H9 (cell line): ENCODE measurements around the gene CNOT6. TPM values are rescaled to one million over a fixed set of nuclear protein-coding genes. Genes with fewer than 3 reads are reported as not detected.

Source experiments
- DNase-seq: peaks from one replicate; pipeline ENCODE4 v3.0.0-alpha.2; 2017
- H2AFZ ChIP-seq: one replicate; pipeline ENCODE4 v1.6.1; 2013; ENCODE audit warnings: mild to moderate bottlenecking, low read length, control low read depth, moderate library complexity
- H2AK5ac ChIP-seq: 2 replicates; pipeline ENCODE4 v1.6.1; 2013; ENCODE audit warnings: low read length, control low read depth, mixed read lengths; ENCODE audit not compliant: insufficient read length
- H2BK120ac ChIP-seq: one replicate; pipeline ENCODE4 v1.6.1; 2013; ENCODE audit warnings: low read depth, mild to moderate bottlenecking, low read length, control low read depth, inconsistent platforms; ENCODE audit not compliant: poor library complexity, severe bottlenecking
- H2BK12ac ChIP-seq: 2 replicates; pipeline ENCODE4 v1.6.1; 2013; ENCODE audit warnings: low read length, control low read depth, mixed read lengths, low read depth; ENCODE audit not compliant: insufficient read length
- H2BK15ac ChIP-seq: 2 replicates; pipeline ENCODE4 v1.6.1; 2013; ENCODE audit warnings: low read depth, low read length, control low read depth
- H2BK20ac ChIP-seq: one replicate; pipeline ENCODE4 v1.6.1; 2013; ENCODE audit warnings: low read depth, mild to moderate bottlenecking, low read length, control low read depth, inconsistent platforms; ENCODE audit not compliant: poor library complexity, severe bottlenecking
- H2BK5ac ChIP-seq: 2 replicates; pipeline ENCODE4 v1.6.1; 2013; ENCODE audit warnings: low read length, control low read depth, mixed read lengths; ENCODE audit not compliant: insufficient read length
- H3K14ac ChIP-seq: 2 replicates; pipeline ENCODE4 v1.6.1; 2013; ENCODE audit warnings: low read length, control low read depth; ENCODE audit not compliant: insufficient read depth
- H3K18ac ChIP-seq: 2 replicates; pipeline ENCODE4 v1.6.1; 2013; ENCODE audit warnings: low read depth, mild to moderate bottlenecking, mixed read lengths, low read length, control low read depth; ENCODE audit not compliant: insufficient read length
- H3K23ac ChIP-seq: 2 replicates; pipeline ENCODE4 v1.6.1; 2013; ENCODE audit warnings: low read length, control low read depth, mixed read lengths, low read depth; ENCODE audit not compliant: insufficient read length
- H3K23me2 ChIP-seq: 2 replicates; pipeline ENCODE4 v1.6.1; 2013; ENCODE audit warnings: low read depth, mild to moderate bottlenecking, mixed read lengths, low read length, control low read depth; ENCODE audit not compliant: insufficient read length, poor library complexity, severe bottlenecking
- H3K27ac ChIP-seq: 2 replicates; pipeline ENCODE4 v1.5.1; 2013; ENCODE audit warnings: low read length, control low read depth, mixed read lengths, low read depth; ENCODE audit not compliant: insufficient read length
- H3K27me3 ChIP-seq: 2 replicates; pipeline ENCODE4 v1.6.1; 2013; ENCODE audit warnings: low read length, control low read depth, inconsistent platforms; ENCODE audit not compliant: insufficient read depth
- H3K4ac ChIP-seq: 2 replicates; pipeline ENCODE4 v1.6.1; 2013; ENCODE audit warnings: low read depth, mild to moderate bottlenecking, control low read depth, inconsistent platforms, low read length, moderate library complexity
- H3K4me1 ChIP-seq: 2 replicates; pipeline ENCODE4 v1.6.1; 2013; ENCODE audit warnings: low read length, control low read depth, inconsistent platforms; ENCODE audit not compliant: insufficient read depth
- H3K4me2 ChIP-seq: 2 replicates; pipeline ENCODE4 v1.6.1; 2013; ENCODE audit warnings: low read length, control low read depth, mixed read lengths; ENCODE audit not compliant: insufficient read length, insufficient read depth
- H3K56ac ChIP-seq: 2 replicates; pipeline ENCODE4 v1.6.1; 2013; ENCODE audit warnings: low read depth, mild to moderate bottlenecking, mixed read lengths, low read length, control low read depth; ENCODE audit not compliant: insufficient read length
- H3K79me1 ChIP-seq: 2 replicates; pipeline ENCODE4 v1.6.1; 2013; ENCODE audit warnings: low read depth, mild to moderate bottlenecking, moderate library complexity, low read length, control low read depth, inconsistent platforms; ENCODE audit not compliant: insufficient read depth, poor library complexity, severe bottlenecking
- H3K79me2 ChIP-seq: 2 replicates; pipeline ENCODE4 v1.6.1; 2013; ENCODE audit warnings: low read length, control low read depth, inconsistent platforms; ENCODE audit not compliant: insufficient read depth
- H3K9ac ChIP-seq: 2 replicates; pipeline ENCODE4 v1.6.1; 2013; ENCODE audit warnings: low read length, control low read depth, mixed read lengths; ENCODE audit not compliant: insufficient read length; ENCODE audit errors: extremely low read depth
- H3K9me3 ChIP-seq: one replicate; pipeline ENCODE4 v1.6.1; 2013; ENCODE audit warnings: low read depth, low read length, inconsistent platforms; ENCODE audit not compliant: control insufficient read depth
- H3T11ph ChIP-seq: one replicate; pipeline ENCODE4 v1.6.1; 2013; ENCODE audit warnings: mild to moderate bottlenecking, low read length, control low read depth, inconsistent platforms
- H4K20me1 ChIP-seq: one replicate; pipeline ENCODE4 v1.6.1; 2013; ENCODE audit not compliant: control insufficient read depth, insufficient read length, insufficient read depth
- H4K5ac ChIP-seq: 2 replicates; pipeline ENCODE4 v1.6.1; 2013; ENCODE audit warnings: low read depth, mild to moderate bottlenecking, mixed read lengths, low read length, control low read depth; ENCODE audit not compliant: insufficient read length
- H4K8ac ChIP-seq: replicated peaks from 2 replicates; pipeline ENCODE4 v1.6.1; 2013; ENCODE audit warnings: low read length, control low read depth, mixed read lengths, low read depth; ENCODE audit not compliant: insufficient read length
- H4K91ac ChIP-seq: 2 replicates; pipeline ENCODE4 v1.6.1; 2013; ENCODE audit warnings: low read depth, mild to moderate bottlenecking, moderate library complexity, mixed read lengths, low read length, control low read depth; ENCODE audit not compliant: insufficient read length
- H3K27ac Mint-ChIP-seq, 3 experiments: 2 replicates in 2 of 3; 3 replicates in 1 of 3; pipeline ENCODE4 v1.8.0; 2020 to 2021; ENCODE audit warnings: mixed read lengths in 3 of 3, mild to moderate bottlenecking in 1 of 3, moderate library complexity in 1 of 3
- H3K27me3 Mint-ChIP-seq: 2 replicates; pipeline ENCODE4 v1.8.0; 2021; ENCODE audit warnings: low read depth, mild to moderate bottlenecking, moderate library complexity, mixed read lengths
- H3K36me3 Mint-ChIP-seq, 3 experiments: 2 replicates in 2 of 3; 3 replicates in 1 of 3; pipeline ENCODE4 v1.8.0; 2020 to 2021; ENCODE audit warnings: low read depth in 3 of 3, mixed read lengths in 3 of 3; ENCODE audit not compliant: insufficient read depth in 1 of 3
- H3K4me1 Mint-ChIP-seq, 2 experiments: 2 replicates each; pipeline ENCODE4 v1.8.0; 2020; ENCODE audit warnings: mixed read lengths in 2 of 2
- H3K4me3 Mint-ChIP-seq, 2 experiments: 2 replicates in 1 of 2; 3 replicates in 1 of 2; pipeline ENCODE4 v1.8.0; 2020 to 2021; ENCODE audit warnings: mild to moderate bottlenecking in 2 of 2, mixed read lengths in 2 of 2, moderate library complexity in 1 of 2
- H3K9me3 Mint-ChIP-seq, 2 experiments: 2 replicates in 1 of 2; 3 replicates in 1 of 2; pipeline ENCODE4 v1.8.0; 2020; ENCODE audit warnings: mild to moderate bottlenecking in 2 of 2, mixed read lengths in 2 of 2, moderate library complexity in 1 of 2
- WGBS: extraction: QIAGEN DNeasy Blood & Tissue Kit; methylation state at CpG from one replicate; pipeline ENCODE4 v1.1.7; 2013; ENCODE audit warnings: missing lambda C conversion rate, low lambda C conversion rate, mixed read lengths; ENCODE audit not compliant: insufficient read length; ENCODE audit errors: extremely low coverage; 5-methylcytosine and 5-hydroxymethylcytosine counted together
- total RNA-seq: library from RNA; stranded (reverse); gene quantifications from 2 replicates; pipeline ENCODE4 v1.2.1, GENCODE V29; 2021
- TF ChIP-seq, protein P1 (sequence below): fragments of 200-600 bp; sonication (generic); conservative IDR thresholded peaks from 3 replicates; pipeline ENCODE4 v1.8.0; 2021; ENCODE audit warnings: antibody characterized with exemption, mild to moderate bottlenecking

Gene CNOT6
- total RNA-seq, 1 experiment from 2014 or later: 45.0 TPM

GRCh38 chr5:180521101-180521500 is 26.9 kb downstream of the CNOT6 start:
- Histone ChIP-seq H2BK120ac (no peak overlapping the region), H3K4ac (no peak overlapping the region), H3K79me1 (peaks cover 5% of the 10 kb centered on the region), H4K91ac (no peak overlapping the region), H4K8ac (no peak overlapping the region), H3K23me2 (no peaks in the 10 kb centered on the region), H3T11ph (no peak overlapping the region), H4K5ac (no peak overlapping the region), H3K9ac (no peak overlapping the region), H2AFZ (no peak overlapping the region), H3K27me3 (no peaks in the 10 kb centered on the region), H3K56ac (no peak overlapping the region), H2BK20ac (no peak overlapping the region), H3K79me2 (peaks cover 56% of the 10 kb centered on the region; the same call in 1 of the 2 replicates), H3K4me1 (peaks cover 2% of the 10 kb centered on the region; the same call in 1 of the 2 replicates), H3K27ac (no peak overlapping the region), H2BK5ac (no peak overlapping the region), H4K20me1 (no peaks in the 10 kb centered on the region), H3K14ac (no peak overlapping the region), H3K4me2 (no peak overlapping the region), H3K23ac (no peak overlapping the region), H2BK12ac (no peak overlapping the region), H3K18ac (no peak overlapping the region), H3K9me3 (no peaks in the 10 kb centered on the region), H2AK5ac (no peak overlapping the region), H2BK15ac (no peak overlapping the region)
- peak overlapping the region in 2 of 3 experiments; percentile 45 to 58; a peak in 3 of 7 replicates for H3K27ac Mint-ChIP-seq
- H3K4me1 Mint-ChIP-seq: peaks cover 59 to 66% of the 10 kb centered on the region in 2 experiments
- TF ChIP-seq, protein P1, sequence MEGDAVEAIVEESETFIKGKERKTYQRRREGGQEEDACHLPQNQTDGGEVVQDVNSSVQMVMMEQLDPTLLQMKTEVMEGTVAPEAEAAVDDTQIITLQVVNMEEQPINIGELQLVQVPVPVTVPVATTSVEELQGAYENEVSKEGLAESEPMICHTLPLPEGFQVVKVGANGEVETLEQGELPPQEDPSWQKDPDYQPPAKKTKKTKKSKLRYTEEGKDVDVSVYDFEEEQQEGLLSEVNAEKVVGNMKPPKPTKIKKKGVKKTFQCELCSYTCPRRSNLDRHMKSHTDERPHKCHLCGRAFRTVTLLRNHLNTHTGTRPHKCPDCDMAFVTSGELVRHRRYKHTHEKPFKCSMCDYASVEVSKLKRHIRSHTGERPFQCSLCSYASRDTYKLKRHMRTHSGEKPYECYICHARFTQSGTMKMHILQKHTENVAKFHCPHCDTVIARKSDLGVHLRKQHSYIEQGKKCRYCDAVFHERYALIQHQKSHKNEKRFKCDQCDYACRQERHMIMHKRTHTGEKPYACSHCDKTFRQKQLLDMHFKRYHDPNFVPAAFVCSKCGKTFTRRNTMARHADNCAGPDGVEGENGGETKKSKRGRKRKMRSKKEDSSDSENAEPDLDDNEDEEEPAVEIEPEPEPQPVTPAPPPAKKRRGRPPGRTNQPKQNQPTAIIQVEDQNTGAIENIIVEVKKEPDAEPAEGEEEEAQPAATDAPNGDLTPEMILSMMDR: no peak
- H3K9me3 Mint-ChIP-seq: no peaks in the 10 kb centered on the region
- H3K4me3 Mint-ChIP-seq: no peak overlapping the region; a peak in 2 of 5 replicates
- peaks cover 0 to under 1% (median 0%) of the 10 kb centered on the region in 3 experiments; a peak in 3 of 7 replicates for H3K36me3 Mint-ChIP-seq
- no peaks in the 10 kb centered on the region for H3K27me3 Mint-ChIP-seq
- WGBS: no CpG with 5 or more reads among the region's 3 CpGs
- no peak for DNase-seq
